ENCODE results near the gene CDH13.

The CDH13 gene

GRCh38 chr16:83744441-83744981, 1117.7 kb downstream of the CDH13 start:
- Histone ChIP-seq H3K9me3 (ENCODE audit: severe bottlenecking) (no peaks in the 10 kb centered on the region), H3K4me3 (ENCODE audit: severe bottlenecking) (no peak overlapping the region), H3K4me1 (ENCODE audit: insufficient read depth, poor library complexity, severe bottlenecking) (peaks cover 3% of the 10 kb centered on the region), H3K27me3 (ENCODE audit: insufficient read depth, poor library complexity, severe bottlenecking) (no peaks in the 10 kb centered on the region), H3K36me3 (ENCODE audit: low read depth) (no peaks in the 10 kb centered on the region), H3K27ac (ENCODE audit: poor library complexity, severe bottlenecking) (no peak overlapping the region)
- no peak for TF ChIP-seq CTCF (IDR thresholded peaks at IDR 0.05; ENCODE audit: poor library complexity, severe bottlenecking)
- ATAC-seq (ENCODE audit: low read depth) (peak; percentile 49; the same call in 2 of the 3 replicates), DNase-seq (ENCODE audit: low spot score) (no peak)

GRCh38 chr16:83746611-83747010, 1119.8 kb downstream of the CDH13 start:
- DNase-seq (ENCODE audit: low spot score): no peak
- H3K27me3 ChIP-seq (ENCODE audit: insufficient read depth, poor library complexity, severe bottlenecking): no peaks in the 10 kb centered on the region
- no peaks in the 10 kb centered on the region for H3K36me3 ChIP-seq (ENCODE audit: low read depth)
- no peak for ATAC-seq (ENCODE audit: low read depth)
- no peak overlapping the region for H3K4me3 ChIP-seq (ENCODE audit: severe bottlenecking)
- peaks cover 3% of the 10 kb centered on the region for H3K4me1 ChIP-seq (ENCODE audit: insufficient read depth, poor library complexity, severe bottlenecking)
- H3K27ac ChIP-seq (ENCODE audit: poor library complexity, severe bottlenecking): no peak overlapping the region
- no peaks in the 10 kb centered on the region for H3K9me3 ChIP-seq (ENCODE audit: severe bottlenecking)
- TF ChIP-seq CTCF (IDR thresholded peaks at IDR 0.05; ENCODE audit: poor library complexity, severe bottlenecking): no peak

GRCh38 chr16:83747936-83748335, 1121.2 kb downstream of the CDH13 start:
- H3K4me1 ChIP-seq (ENCODE audit: insufficient read depth, poor library complexity, severe bottlenecking): peaks cover 3% of the 10 kb centered on the region
- no peak overlapping the region for H3K27ac ChIP-seq (ENCODE audit: poor library complexity, severe bottlenecking)
- no peaks in the 10 kb centered on the region for H3K27me3 ChIP-seq (ENCODE audit: insufficient read depth, poor library complexity, severe bottlenecking)
- ATAC-seq (ENCODE audit: low read depth): no peak
- DNase-seq (ENCODE audit: low spot score): no peak
- H3K4me3 ChIP-seq (ENCODE audit: severe bottlenecking): no peak overlapping the region
- no peaks in the 10 kb centered on the region for H3K9me3 ChIP-seq (ENCODE audit: severe bottlenecking)
- no peak for TF ChIP-seq CTCF (IDR thresholded peaks at IDR 0.05; ENCODE audit: poor library complexity, severe bottlenecking)
- no peaks in the 10 kb centered on the region for H3K36me3 ChIP-seq (ENCODE audit: low read depth)

GRCh38 chr16:83755391-83755790, 1128.6 kb downstream of the CDH13 start:
- Histone ChIP-seq H3K4me1 (ENCODE audit: insufficient read depth, poor library complexity, severe bottlenecking) (no peaks in the 10 kb centered on the region), H3K27ac (ENCODE audit: poor library complexity, severe bottlenecking) (no peak overlapping the region), H3K9me3 (ENCODE audit: severe bottlenecking) (no peaks in the 10 kb centered on the region), H3K4me3 (ENCODE audit: severe bottlenecking) (no peak overlapping the region), H3K36me3 (ENCODE audit: low read depth) (no peaks in the 10 kb centered on the region), H3K27me3 (ENCODE audit: insufficient read depth, poor library complexity, severe bottlenecking) (no peaks in the 10 kb centered on the region)
- ATAC-seq (ENCODE audit: low read depth) (no peak), DNase-seq (ENCODE audit: low spot score) (no peak)
- no peak for TF ChIP-seq CTCF (IDR thresholded peaks at IDR 0.05; ENCODE audit: poor library complexity, severe bottlenecking)

GRCh38 chr16:83762141-83762991, 1135.6 kb downstream of the CDH13 start:
- DNase-seq (ENCODE audit: low spot score) (no peak), ATAC-seq (ENCODE audit: low read depth) (no peak)
- H3K4me1 ChIP-seq (ENCODE audit: insufficient read depth, poor library complexity, severe bottlenecking): no peaks in the 10 kb centered on the region
- no peak overlapping the region for H3K27ac ChIP-seq (ENCODE audit: poor library complexity, severe bottlenecking)
- H3K4me3 ChIP-seq (ENCODE audit: severe bottlenecking): no peak overlapping the region
- H3K27me3 ChIP-seq (ENCODE audit: insufficient read depth, poor library complexity, severe bottlenecking): no peaks in the 10 kb centered on the region
- no peaks in the 10 kb centered on the region for H3K36me3 ChIP-seq (ENCODE audit: low read depth)
- H3K9me3 ChIP-seq (ENCODE audit: severe bottlenecking): no peaks in the 10 kb centered on the region
- no peak for TF ChIP-seq CTCF (IDR thresholded peaks at IDR 0.05; ENCODE audit: poor library complexity, severe bottlenecking)

All from RWPE2 (cell line).